Left forelimb (tissue), 1 donor: ENCODE data around the gene ZNF391.
"Not testable (repeated sequence)": the region's sequence is repeated elsewhere in the genome, so short reads cannot be mapped to it uniquely, and the experiment has no call there.

ENCODE experiments used
- DNase-seq: peaks from one replicate; pipeline ENCODE4 v3.0.0-alpha.2; 2018; ENCODE audit warnings: low spot score

ZNF391 gene

GRCh38 chr6:27422651-27423332 lies 34.2 kb downstream of the ZNF391 start:
- no peak for DNase-seq

- DNase-seq: not testable (repeated sequence)
Measured at GRCh38 chr6:27424851-27425250, 36.3 kb downstream of the ZNF391 start.

GRCh38 chr6:27426045-27426620 lies 37.6 kb downstream of the ZNF391 start:
- DNase-seq: no peak

GRCh38 chr6:27428502-27428901 lies 39.9 kb downstream of the ZNF391 start:
- no peak for DNase-seq

- DNase-seq: no peak
Measured at GRCh38 chr6:27428966-27429365, 40.4 kb downstream of the ZNF391 start.

GRCh38 chr6:27433714-27434113 lies 45.2 kb downstream of the ZNF391 start:
- DNase-seq: no peak

GRCh38 chr6:27439371-27439770 lies 50.8 kb downstream of the ZNF391 start:
- DNase-seq: no peak

GRCh38 chr6:27441001-27441400 lies 52.4 kb downstream of the ZNF391 start:
- no peak for DNase-seq

- no peak for DNase-seq
Measured at GRCh38 chr6:27442932-27443331, 54.4 kb downstream of the ZNF391 start.

- DNase-seq: no peak
Measured at GRCh38 chr6:27448456-27448855, 59.9 kb downstream of the ZNF391 start.

GRCh38 chr6:27451660-27452390 lies 63.3 kb downstream of the ZNF391 start:
- DNase-seq: no peak

- no peak for DNase-seq
Measured at GRCh38 chr6:27452496-27452897, 63.9 kb downstream of the ZNF391 start.
